C4-2B (cell line): ENCODE measurements around the gene TOR4A.

ENCODE experiments used
- ZFX ChIP-seq: fragments of 450-650 bp; IDR thresholded peaks from 2 replicates; pipeline ENCODE4 v1.6.1; 2017
- TF ChIP-seq, protein P1 (sequence below): fragments of 450-650 bp; conservative IDR thresholded peaks from 2 replicates; pipeline ENCODE4 v1.5.1; 2017; ENCODE audit warnings: mild to moderate bottlenecking

DNA sequence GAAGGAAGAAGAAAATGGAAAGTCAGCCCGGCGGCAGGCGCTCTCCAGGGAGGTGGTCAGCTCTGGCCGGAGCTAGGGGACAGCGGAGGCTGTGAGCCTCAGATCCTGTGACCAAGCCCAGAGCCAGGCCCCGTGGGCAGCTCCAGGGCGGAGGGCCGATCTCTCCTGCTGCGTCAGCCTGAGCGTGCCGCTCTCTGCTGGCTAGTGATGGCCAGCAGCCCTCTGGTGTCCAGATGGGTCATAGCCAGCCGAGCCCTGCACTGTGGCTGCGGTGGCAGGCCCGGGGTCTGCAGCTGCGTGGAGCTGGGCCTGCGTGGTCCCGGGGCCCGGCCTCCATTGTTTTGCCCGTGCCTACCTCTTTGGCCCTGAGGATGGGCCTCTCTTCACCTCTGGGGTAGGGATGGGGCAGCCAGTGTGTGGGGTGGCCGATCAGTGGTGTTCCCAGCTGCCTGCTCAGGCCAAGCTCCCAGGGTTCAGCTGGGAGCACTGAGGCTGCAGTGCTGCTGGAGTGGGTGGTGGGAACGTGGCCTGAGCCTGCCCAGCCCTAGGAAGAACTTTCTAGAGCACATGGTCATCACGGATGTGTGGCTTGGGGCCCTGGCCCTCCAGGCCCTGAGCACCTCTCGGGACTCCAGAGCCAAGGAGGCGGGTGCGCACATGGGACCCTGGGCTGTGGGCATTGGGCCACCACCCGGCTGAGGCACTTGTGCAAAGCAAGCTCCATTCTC is 41.6 kb downstream of the TOR4A start:
- TF ChIP-seq, protein P1, sequence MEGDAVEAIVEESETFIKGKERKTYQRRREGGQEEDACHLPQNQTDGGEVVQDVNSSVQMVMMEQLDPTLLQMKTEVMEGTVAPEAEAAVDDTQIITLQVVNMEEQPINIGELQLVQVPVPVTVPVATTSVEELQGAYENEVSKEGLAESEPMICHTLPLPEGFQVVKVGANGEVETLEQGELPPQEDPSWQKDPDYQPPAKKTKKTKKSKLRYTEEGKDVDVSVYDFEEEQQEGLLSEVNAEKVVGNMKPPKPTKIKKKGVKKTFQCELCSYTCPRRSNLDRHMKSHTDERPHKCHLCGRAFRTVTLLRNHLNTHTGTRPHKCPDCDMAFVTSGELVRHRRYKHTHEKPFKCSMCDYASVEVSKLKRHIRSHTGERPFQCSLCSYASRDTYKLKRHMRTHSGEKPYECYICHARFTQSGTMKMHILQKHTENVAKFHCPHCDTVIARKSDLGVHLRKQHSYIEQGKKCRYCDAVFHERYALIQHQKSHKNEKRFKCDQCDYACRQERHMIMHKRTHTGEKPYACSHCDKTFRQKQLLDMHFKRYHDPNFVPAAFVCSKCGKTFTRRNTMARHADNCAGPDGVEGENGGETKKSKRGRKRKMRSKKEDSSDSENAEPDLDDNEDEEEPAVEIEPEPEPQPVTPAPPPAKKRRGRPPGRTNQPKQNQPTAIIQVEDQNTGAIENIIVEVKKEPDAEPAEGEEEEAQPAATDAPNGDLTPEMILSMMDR: no peak
- TF ChIP-seq ZFX: no peak
